ENCODE results near the gene DDX47.

GRCh38 chr12:12786351-12786705, 26.8 kb upstream of the DDX47 start:
- TF ChIP-seq POLR2A (IDR thresholded peaks at IDR 0.05) (no peak), POLR2AphosphoS5 (IDR thresholded peaks at IDR 0.05) (no peak), CTCF (IDR thresholded peaks at IDR 0.05) (no peak), EP300 (IDR thresholded peaks at IDR 0.05) (no peak)

Measured in gastroesophageal sphincter (tissue), 3 donors.